EH (cell line): ENCODE measurements around the gene ANO10.
"Not testable (repeated sequence)": the region's sequence is repeated elsewhere in the genome, so short reads cannot be mapped to it uniquely, and the experiment has no call there.

ENCODE experiments used
- DNase-seq: peaks from one replicate; pipeline ENCODE4 v3.0.0-alpha.2; 2015; ENCODE audit warnings: low read depth

The ANO10 gene

GRCh38 chr3:43580181-43580580 is 41.6 kb downstream of the ANO10 start:
- no peak for DNase-seq

- DNase-seq, result no peak
Observed at GRCh38 chr3:43573576-43573975, 48.2 kb downstream of the ANO10 start.

GRCh38 chr3:43565661-43566341 is 56.0 kb downstream of the ANO10 start:
- DNase-seq, result not testable (repeated sequence)

DNA sequence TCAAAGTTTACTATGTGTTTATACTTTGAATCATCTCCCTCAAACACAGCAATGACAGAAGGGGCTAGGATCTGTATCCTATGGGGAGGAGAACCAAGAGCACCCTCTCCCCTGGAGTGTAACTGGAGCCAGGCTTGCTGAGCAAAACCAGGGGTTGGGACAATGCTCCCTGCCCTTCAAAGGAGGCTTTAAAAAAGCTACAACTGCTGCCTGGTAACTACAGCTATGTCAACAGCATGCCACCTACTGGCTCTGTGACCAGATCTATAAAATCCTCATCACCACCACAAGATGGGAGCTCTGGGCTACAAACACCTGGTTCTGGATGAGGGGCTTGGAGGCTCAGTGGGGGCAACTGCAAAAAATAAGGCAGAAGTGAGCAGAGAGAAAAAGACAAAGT is 61.9 kb downstream of the ANO10 start:
- no peak for DNase-seq

DNA sequence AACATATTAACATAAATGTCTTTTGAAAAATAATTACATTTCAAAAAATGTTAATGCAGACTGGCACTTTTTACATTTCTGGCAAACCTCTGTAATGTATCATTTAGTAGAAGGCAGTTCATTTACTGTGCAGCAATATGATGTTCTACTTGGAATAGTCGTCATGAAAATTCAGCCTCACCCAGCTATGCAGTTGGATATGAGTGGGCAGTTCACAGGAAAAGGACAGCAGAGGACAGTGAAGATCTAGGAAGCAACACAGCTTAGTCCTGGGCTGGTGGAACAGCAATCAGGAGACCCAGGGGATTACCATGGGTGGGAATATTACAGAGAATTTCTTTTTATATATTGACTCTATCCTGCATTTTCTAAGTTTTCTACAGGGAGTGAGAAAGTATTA is 63.6 kb downstream of the ANO10 start:
- DNase-seq, result no peak

DNA sequence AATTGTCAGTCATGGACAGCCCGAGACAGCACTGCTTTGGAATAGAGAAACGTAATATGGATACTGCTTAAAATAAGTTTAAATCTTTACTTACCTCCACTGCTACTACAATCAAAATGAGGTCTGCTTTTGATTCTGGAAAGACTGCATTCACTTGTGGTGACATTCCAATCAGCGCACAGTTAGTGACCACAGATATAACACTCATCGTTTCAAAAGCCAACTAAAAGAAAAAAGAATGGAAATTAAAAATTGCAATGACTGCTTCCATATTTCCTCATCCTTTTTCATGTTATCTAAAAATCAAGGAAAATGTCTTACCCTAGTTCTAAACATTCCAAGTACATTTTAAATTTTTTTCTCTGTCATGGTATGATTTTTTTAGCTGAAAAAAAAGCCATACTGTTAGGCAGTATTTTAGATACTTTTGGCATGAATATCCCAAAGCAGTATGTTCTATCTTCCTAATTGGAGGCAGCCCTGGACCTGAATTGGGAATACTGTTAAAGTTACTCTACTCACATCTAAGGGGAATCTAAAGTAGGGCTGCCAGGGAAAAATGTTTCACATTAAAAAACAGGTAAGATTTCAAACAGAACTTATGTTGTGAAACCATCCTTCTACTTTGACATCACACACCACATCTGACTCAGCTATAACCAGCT is 72.1 kb downstream of the ANO10 start:
- DNase-seq, result peak; percentile 18

- DNase-seq, result peak; percentile 63
Observed at GRCh38 chr3:43544277-43544676, 77.5 kb downstream of the ANO10 start.

- DNase-seq, result no peak
Observed at GRCh38 chr3:43542328-43543043, 79.3 kb downstream of the ANO10 start.

- DNase-seq, result peak; percentile 64
Observed at GRCh38 chr3:43540624-43541023, 81.2 kb downstream of the ANO10 start.

DNA sequence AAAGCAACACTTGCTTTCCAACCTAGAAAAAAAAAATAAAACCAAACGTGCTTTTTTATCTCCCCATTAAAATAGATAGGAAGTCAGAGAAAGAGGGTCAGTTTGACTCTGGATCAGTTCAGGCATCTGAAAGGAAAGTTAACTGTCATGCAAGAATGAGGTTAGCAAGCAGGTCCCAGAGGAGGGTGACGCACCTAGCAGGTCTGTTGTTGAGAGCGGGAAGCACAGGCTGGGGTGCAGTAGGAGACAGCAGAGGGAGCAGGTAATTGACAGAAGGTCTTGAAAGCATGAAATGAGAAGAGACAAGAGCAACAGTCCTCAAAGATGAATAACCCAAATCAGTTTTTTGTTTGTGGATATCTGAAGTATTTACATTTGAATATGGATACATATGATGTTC is 82.5 kb downstream of the ANO10 start:
- DNase-seq, result no peak

DNA sequence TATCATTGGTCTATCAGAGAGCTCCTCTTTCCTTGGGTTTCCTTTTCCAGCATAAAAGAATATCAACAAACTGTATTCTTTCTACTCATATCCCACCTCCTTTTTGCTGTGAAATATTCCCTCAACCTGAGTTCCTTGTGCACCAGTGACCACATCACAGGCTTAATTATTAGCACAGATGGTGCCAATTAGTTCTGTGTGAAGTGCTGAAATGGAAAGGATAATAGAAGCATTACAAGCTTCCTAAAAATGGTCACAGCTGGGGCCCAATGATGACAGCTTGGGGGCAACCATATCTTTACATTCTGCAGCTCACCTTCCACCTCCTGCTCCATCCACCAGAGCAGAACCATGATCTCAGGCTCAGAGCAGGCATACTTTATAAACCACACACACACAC is 84.6 kb downstream of the ANO10 start:
- DNase-seq, result no peak

GRCh38 chr3:43534675-43535074 is 87.1 kb downstream of the ANO10 start:
- no peak for DNase-seq

DNA sequence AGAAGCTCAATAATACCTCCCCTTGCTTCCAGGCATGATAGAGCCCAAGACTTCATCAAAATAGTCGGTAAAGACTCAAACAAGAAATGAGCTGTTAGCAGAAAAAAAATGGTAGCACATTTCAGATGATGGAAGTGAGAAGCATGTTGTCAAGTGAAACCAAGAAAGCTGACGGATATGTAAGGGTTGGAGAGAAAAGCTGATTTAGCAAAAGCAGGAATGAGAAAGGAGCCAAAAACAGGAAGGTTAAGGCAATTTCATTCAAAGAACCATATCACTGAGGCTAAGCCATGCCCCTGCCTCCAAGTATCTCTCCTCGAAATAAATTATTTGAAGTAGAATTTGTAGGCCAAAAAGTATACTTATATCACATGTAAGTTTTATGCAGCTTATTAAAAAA is 88.8 kb downstream of the ANO10 start:
- no peak for DNase-seq

DNA sequence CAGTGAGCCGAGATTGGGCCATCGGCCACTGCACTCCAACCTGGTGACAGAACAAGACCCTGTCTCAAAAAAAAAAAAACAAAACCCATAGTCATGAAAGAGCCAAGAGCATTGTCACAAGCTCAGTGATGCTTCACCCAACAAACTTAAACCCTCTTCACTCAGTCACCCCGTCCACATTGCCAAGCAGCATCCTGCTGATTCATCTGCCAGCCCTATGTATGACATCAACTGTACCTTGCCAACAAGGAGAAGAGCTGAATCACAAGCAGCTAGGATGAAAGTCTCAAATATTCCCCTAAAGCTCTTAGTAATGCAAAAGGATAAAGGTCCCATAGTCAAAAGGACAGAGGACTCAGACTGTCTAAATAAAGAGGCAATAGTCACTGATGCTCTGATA is 90.0 kb downstream of the ANO10 start:
- DNase-seq, result peak; percentile 69

DNA sequence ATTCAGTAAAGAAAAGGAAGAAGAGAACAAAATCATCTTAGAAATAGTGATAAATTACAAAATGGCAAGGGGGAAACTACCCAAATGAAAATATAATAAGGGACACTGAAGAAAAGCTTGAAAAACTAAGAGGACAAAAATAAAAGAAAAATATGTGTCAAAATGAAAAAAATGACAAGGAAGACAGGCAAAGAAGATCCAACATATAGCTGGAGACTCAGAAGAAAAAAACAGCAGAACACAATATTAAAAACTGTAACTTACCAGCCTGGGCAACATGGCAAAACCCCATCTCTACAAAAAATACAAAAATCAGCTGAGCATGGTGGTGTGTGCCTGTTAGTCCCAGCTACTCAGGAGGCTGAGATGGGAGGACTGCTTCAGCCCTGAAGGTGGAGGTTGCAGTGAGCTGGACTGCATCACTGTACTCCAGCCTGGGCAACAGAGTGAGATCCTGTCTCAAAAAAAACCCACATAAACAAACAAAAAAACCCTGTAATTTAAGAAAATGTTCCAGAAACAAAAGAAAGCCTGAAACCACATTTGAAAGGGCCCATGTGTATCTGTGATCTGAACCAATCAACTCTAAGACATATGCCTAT is 93.2 kb downstream of the ANO10 start:
- no peak for DNase-seq

DNA sequence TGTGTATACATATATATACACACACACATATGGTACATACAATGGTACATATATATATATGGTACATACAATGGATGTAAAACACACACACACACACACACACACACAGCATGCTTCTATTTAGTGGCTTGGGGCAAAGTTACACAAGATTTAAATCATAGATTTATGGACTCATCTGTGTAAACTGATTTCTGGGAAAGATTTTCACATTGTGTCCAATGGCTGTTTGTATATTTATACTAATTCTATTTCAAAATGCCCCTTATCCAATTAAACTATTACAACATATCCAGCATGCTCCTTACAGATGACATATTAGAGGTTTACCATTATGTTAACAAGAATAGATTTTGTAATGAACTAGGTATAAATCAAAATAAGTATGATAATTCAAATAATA is 94.9 kb downstream of the ANO10 start:
- DNase-seq, result no peak

DNA sequence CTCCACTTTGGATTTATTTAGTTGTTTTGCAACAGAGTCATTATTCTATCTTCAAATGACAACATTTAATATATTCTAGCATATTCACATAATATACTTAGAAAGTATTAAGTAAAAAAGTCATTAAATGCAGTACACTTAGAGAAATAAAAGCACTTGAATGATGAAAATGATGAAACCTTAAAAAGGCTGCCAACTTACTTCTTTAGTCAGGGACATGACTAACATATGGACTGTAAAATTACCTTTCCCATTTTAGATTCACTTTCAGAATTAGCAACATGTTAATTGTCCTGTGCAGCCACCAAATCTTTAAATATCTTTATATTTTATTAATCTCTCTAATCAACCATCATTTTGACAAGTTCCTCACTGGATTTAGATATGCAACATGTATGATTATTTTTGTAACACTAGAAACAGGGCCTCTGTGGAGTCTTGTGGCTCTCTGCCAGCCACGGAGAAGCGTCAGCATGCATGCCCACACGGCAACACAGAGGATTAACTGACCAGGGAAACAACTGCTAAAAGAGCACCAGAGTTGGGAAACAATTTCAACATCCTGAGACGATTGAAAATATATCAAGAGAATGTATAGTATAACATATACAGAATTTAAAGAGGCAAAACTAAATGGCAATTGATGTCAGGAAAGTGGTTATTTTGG is 95.7 kb downstream of the ANO10 start:
- no peak for DNase-seq

DNA sequence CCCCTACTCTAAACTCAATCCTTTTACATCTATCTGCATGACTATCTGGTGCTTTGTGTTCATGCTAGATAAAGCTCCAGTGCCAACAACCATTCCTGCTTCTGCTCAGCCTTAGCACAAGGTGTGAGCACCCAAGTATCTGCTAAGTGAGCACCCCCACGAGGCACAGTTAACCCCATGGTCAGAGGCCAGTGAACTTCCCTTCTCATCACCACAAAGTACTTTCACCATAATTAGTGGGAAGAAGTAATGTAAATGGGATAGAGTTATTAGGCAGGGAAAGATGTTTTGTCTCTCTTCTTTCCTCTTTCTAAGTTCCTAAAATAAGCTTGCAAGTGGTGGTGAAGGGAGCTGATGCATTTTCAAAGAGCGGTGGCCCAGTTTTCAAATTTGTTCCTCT is 96.4 kb downstream of the ANO10 start:
- no peak for DNase-seq

GRCh38 chr3:43523454-43524053 is 98.3 kb downstream of the ANO10 start:
- DNase-seq, result no peak

GRCh38 chr3:43522727-43523362 is 99.0 kb downstream of the ANO10 start:
- peak; percentile 20 for DNase-seq

- DNase-seq, result no peak
Observed at GRCh38 chr3:43521941-43522340, 99.9 kb downstream of the ANO10 start.
